Measurements from ENCODE around the gene FCN1.
"Not testable (repeated sequence)": the region's sequence is repeated elsewhere in the genome, so short reads cannot be mapped to it uniquely, and the experiment has no call there.

The FCN1 gene

GRCh38 chr9:134857451-134857850 lies 60.3 kb downstream of the FCN1 start:
- DNase-seq, result not testable (repeated sequence)

- DNase-seq, result no peak
Observed at GRCh38 chr9:134855900-134856377, 61.8 kb downstream of the FCN1 start.
